Measurements from ENCODE around the gene HAUS5. TPM values are rescaled to one million over a fixed set of nuclear protein-coding genes. Genes with fewer than 3 reads are reported as not detected.
A peak's percentile ranks its signal among the peaks of the same experiment; 100 is the strongest.
"Not testable (repeated sequence)": the region's sequence is repeated elsewhere in the genome, so short reads cannot be mapped to it uniquely, and the experiment has no call there.

HAUS5 gene
- total and polyA plus RNA-seq, 8 donors: 12.1 to 32.7 (median 24.8) TPM

- no peak for ATAC-seq
- intact Hi-C loops (cut with DNase I): no loop called here
- peaks cover 0 to 50% of the 10 kb centered on the region in 2 donors for H3K36me3 ChIP-seq
Measured at GRCh38 chr19:35650581-35650980, 38.0 kb downstream of the HAUS5 start.

DNA sequence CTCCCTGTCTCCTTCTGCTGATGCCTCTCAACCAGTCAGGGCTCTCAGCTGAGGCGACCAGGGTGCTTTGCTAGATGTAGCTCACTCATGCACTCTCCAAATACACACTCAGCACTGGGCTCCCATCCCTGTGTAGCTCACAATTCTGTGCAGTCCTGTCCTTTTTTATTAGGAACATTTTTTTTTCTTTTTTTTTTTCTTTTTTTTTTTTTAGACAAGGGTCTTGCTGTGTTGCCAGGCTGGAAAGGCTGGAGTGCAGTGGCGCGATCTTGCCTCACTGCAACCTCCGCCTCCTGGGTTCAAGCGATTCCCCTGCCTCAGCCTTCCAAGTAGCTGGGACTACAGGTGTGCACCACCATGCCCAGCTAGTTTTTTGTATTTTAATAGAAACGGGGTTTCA, 42.3 kb downstream of the HAUS5 start:
- peaks cover 0 to 92% of the 10 kb centered on the region in 2 donors for H3K36me3 ChIP-seq
- not testable (repeated sequence) for H3K27me3 ChIP-seq, ATAC-seq

More at GRCh38 chr19:35650581-35650980, 38.0 kb downstream of the HAUS5 start:
- no peak overlapping the region for H3K27ac ChIP-seq
- peak in 1 of 4 donors; percentile 3 for DNase-seq
- H3K4me1 ChIP-seq: peaks cover 6 to 29% of the 10 kb centered on the region in 2 donors
- no peaks in the 10 kb centered on the region for H3K27me3 ChIP-seq
- no peak overlapping the region for H3K4me3 ChIP-seq
- TF ChIP-seq, protein P1, sequence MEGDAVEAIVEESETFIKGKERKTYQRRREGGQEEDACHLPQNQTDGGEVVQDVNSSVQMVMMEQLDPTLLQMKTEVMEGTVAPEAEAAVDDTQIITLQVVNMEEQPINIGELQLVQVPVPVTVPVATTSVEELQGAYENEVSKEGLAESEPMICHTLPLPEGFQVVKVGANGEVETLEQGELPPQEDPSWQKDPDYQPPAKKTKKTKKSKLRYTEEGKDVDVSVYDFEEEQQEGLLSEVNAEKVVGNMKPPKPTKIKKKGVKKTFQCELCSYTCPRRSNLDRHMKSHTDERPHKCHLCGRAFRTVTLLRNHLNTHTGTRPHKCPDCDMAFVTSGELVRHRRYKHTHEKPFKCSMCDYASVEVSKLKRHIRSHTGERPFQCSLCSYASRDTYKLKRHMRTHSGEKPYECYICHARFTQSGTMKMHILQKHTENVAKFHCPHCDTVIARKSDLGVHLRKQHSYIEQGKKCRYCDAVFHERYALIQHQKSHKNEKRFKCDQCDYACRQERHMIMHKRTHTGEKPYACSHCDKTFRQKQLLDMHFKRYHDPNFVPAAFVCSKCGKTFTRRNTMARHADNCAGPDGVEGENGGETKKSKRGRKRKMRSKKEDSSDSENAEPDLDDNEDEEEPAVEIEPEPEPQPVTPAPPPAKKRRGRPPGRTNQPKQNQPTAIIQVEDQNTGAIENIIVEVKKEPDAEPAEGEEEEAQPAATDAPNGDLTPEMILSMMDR (IDR thresholded peaks at IDR 0.05): no peak
- no peaks in the 10 kb centered on the region for H3K9me3 ChIP-seq

GRCh38 chr19:35655600-35655999, 43.1 kb downstream of the HAUS5 start:
- Histone ChIP-seq H3K27ac (no peak overlapping the region), H3K27me3 (no peaks in the 10 kb centered on the region), H3K36me3 (peaks cover 0 to 99% of the 10 kb centered on the region in 2 donors), H3K9me3 (no peaks in the 10 kb centered on the region), H3K4me3 (no peak overlapping the region), H3K4me1 (peaks cover 0 to 2% of the 10 kb centered on the region in 2 donors)
- intact Hi-C loops (cut with DNase I): no loop called here
- ATAC-seq (no peak), DNase-seq (peak in 1 of 4 donors; percentile 1)
- TF ChIP-seq, protein P1 (IDR thresholded peaks at IDR 0.05): no peak

More for the DNA sequence above, 42.3 kb downstream of the HAUS5 start:
- intact Hi-C loops (cut with DNase I); H3K27ac ChIP-seq; H3K4me1 ChIP-seq; H3K4me3 ChIP-seq; H3K9me3 ChIP-seq; DNase-seq: not testable (repeated sequence)

DNA sequence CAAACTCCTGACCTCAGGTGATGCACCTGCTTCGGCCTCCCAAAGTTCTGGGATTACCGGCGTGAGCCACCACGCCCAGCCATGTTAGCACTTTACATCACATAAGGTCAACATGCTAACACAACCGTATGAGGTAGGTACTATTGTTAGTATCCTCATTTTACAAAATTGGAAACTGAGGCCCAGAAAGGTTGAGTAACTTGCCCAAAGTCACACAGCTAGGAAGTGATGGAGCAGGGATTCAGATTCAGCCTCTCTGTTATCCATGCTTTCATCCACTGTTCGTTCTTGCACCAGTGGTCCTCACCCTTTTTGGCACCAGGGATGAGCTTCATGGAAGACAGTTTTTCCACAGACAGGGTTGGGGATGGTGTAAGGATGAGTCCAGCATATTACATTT, 44.2 kb downstream of the HAUS5 start:
- Histone ChIP-seq H3K27ac (no peak overlapping the region), H3K27me3 (no peaks in the 10 kb centered on the region), H3K4me3 (no peak overlapping the region), H3K9me3 (no peaks in the 10 kb centered on the region), H3K36me3 (peaks cover 0 to 100% of the 10 kb centered on the region in 2 donors), H3K4me1 (no peaks in the 10 kb centered on the region)
- ATAC-seq: no peak
- intact Hi-C loops (cut with DNase I): no loop called here
- DNase-seq: peak in 1 of 4 donors; percentile 25
- TF ChIP-seq, protein P1 (IDR thresholded peaks at IDR 0.05): no peak

- intact Hi-C loops (cut with DNase I): no loop called here
- Histone ChIP-seq H3K27me3 (no peaks in the 10 kb centered on the region), H3K27ac (no peak overlapping the region), H3K4me1 (no peaks in the 10 kb centered on the region), H3K4me3 (no peak overlapping the region), H3K36me3 (peaks cover 0 to 100% of the 10 kb centered on the region in 2 donors), H3K9me3 (no peaks in the 10 kb centered on the region)
- peak in 1 of 4 donors; percentile 31 for DNase-seq
- ATAC-seq: no peak
- TF ChIP-seq, protein P1 (IDR thresholded peaks at IDR 0.05): no peak
Measured at GRCh38 chr19:35657904-35658700, 45.6 kb downstream of the HAUS5 start.
